ENCODE results near the gene GRM4. TPM values are rescaled to one million over a fixed set of nuclear protein-coding genes. Genes with fewer than 3 reads are reported as not detected.

Gene GRM4
- total RNA-seq, 1 experiment from 2014 or later: not detected

DNA sequence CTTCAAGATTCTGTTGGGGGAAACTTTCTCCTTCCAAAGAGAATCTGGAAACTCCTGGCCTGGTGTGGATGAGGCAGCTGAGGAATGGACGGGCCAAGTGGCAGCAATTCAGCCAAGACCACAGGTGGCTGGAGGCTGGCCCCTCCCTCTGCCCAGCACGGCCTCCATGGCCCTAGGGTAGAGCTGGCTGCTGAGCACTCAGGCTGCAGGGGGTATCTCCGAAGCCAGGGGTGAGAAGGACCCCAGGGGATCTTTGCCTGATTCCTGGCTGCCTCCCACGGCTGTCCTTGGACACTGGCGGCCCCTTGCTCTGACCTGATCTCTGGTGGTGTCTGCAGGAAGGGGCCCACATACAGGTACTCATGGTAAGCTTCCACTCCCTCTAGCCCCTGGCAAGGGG lies 39.0 kb downstream of the GRM4 start:
- H3K27ac Mint-ChIP-seq (ENCODE audit: unreplicated experiment): no peak overlapping the region
- H3K27me3 Mint-ChIP-seq (ENCODE audit: unreplicated experiment): peaks cover 100% of the 10 kb centered on the region
- CTCF ChIA-PET: interaction anchor here (0.6 kb wide), 1 partner anchor 25 kb away, joined by 3 read pairs; no protein-coding TSS in a partner anchor
- H3K4me1 Mint-ChIP-seq (ENCODE audit: low read depth, unreplicated experiment): no peaks in the 10 kb centered on the region
- DNase-seq: no peak
- BruUV-seq (replicated peaks): no TSS peak
- intact Hi-C loops (cut with micrococcal nuclease; ENCODE audit: unreplicated experiment): no loop called here
- H3K36me3 Mint-ChIP-seq (ENCODE audit: insufficient read depth, unreplicated experiment): no peaks in the 10 kb centered on the region
- TF ChIP-seq, protein P1, sequence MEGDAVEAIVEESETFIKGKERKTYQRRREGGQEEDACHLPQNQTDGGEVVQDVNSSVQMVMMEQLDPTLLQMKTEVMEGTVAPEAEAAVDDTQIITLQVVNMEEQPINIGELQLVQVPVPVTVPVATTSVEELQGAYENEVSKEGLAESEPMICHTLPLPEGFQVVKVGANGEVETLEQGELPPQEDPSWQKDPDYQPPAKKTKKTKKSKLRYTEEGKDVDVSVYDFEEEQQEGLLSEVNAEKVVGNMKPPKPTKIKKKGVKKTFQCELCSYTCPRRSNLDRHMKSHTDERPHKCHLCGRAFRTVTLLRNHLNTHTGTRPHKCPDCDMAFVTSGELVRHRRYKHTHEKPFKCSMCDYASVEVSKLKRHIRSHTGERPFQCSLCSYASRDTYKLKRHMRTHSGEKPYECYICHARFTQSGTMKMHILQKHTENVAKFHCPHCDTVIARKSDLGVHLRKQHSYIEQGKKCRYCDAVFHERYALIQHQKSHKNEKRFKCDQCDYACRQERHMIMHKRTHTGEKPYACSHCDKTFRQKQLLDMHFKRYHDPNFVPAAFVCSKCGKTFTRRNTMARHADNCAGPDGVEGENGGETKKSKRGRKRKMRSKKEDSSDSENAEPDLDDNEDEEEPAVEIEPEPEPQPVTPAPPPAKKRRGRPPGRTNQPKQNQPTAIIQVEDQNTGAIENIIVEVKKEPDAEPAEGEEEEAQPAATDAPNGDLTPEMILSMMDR (IDR thresholded peaks at IDR 0.05; ENCODE audit: unreplicated experiment): no peak
- H3K9me3 Mint-ChIP-seq (ENCODE audit: low read depth, unreplicated experiment): no peaks in the 10 kb centered on the region
- H3K4me3 Mint-ChIP-seq (ENCODE audit: low read depth, unreplicated experiment): no peak overlapping the region

DNA sequence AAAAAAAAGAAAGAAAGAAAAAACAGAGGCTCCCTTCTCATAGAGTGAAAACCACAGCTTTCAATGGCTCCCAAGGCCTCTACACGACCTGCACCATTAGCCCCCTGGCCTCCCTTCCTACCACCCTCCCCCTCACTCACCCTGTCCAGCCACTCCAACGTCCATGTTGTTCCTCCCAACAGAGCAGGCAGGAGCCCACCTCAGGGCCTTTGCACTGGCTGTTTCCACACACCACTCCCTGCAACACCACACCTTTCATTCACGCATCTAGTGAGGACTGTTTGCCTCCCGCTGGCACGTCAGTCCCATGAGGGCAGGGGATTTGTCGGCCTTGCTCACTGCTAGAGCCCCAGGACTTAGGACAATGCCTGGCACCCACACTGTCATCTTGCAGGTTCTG lies 39.5 kb downstream of the GRM4 start:
- CTCF ChIA-PET: interaction anchor here (0.6 to 0.7 kb wide), 2 partner anchors 25 to 1681 kb away, joined by 3 to 7 read pairs; no protein-coding TSS in a partner anchor
- no peaks in the 10 kb centered on the region for H3K4me1 Mint-ChIP-seq (ENCODE audit: low read depth, unreplicated experiment)
- DNase-seq: no peak
- BruUV-seq (replicated peaks): no TSS peak
- intact Hi-C loops (cut with micrococcal nuclease; ENCODE audit: unreplicated experiment): no loop called here
- no peak overlapping the region for H3K4me3 Mint-ChIP-seq (ENCODE audit: low read depth, unreplicated experiment)
- peaks cover 100% of the 10 kb centered on the region for H3K27me3 Mint-ChIP-seq (ENCODE audit: unreplicated experiment)
- TF ChIP-seq, protein P1 (IDR thresholded peaks at IDR 0.05; ENCODE audit: unreplicated experiment): no peak
- H3K36me3 Mint-ChIP-seq (ENCODE audit: insufficient read depth, unreplicated experiment): no peaks in the 10 kb centered on the region
- H3K9me3 Mint-ChIP-seq (ENCODE audit: low read depth, unreplicated experiment): no peaks in the 10 kb centered on the region
- no peak overlapping the region for H3K27ac Mint-ChIP-seq (ENCODE audit: unreplicated experiment)

DNA sequence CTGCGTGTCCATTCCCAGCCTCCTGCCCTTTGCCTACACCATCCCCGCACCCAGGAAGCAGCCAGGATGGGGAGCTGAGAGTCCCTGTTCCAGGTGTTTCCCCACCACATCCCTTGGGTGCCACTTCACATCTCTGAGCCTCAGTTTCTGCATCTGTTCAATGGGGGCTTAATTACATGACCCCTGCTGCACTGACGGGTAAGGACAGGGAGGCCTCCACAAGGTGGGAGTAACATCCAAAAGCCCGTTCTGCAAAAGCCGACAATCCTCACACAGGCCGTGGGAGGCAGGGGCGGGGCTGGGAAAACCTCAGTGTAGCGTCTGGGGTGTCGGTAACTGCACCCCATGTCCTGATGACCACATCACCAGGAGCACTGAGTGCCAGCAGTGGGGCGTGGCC lies 41.3 kb downstream of the GRM4 start:
- Mint-ChIP-seq H3K4me1 (ENCODE audit: low read depth, unreplicated experiment) (no peaks in the 10 kb centered on the region), H3K36me3 (ENCODE audit: insufficient read depth, unreplicated experiment) (no peaks in the 10 kb centered on the region), H3K4me3 (ENCODE audit: low read depth, unreplicated experiment) (no peak overlapping the region), H3K9me3 (ENCODE audit: low read depth, unreplicated experiment) (no peaks in the 10 kb centered on the region), H3K27ac (ENCODE audit: unreplicated experiment) (no peak overlapping the region), H3K27me3 (ENCODE audit: unreplicated experiment) (peaks cover 100% of the 10 kb centered on the region)
- BruUV-seq (replicated peaks): no TSS peak
- intact Hi-C loops (cut with micrococcal nuclease; ENCODE audit: unreplicated experiment): no loop called here
- TF ChIP-seq, protein P1 (IDR thresholded peaks at IDR 0.05; ENCODE audit: unreplicated experiment): no peak
- CTCF ChIA-PET: no interaction called here
- no peak for DNase-seq

- intact Hi-C loops (cut with micrococcal nuclease; ENCODE audit: unreplicated experiment): no loop called here
- DNase-seq: no peak
- no peak overlapping the region for H3K27ac Mint-ChIP-seq (ENCODE audit: unreplicated experiment)
- H3K36me3 Mint-ChIP-seq (ENCODE audit: insufficient read depth, unreplicated experiment): no peaks in the 10 kb centered on the region
- TF ChIP-seq, protein P1 (IDR thresholded peaks at IDR 0.05; ENCODE audit: unreplicated experiment): no peak
- peaks cover 100% of the 10 kb centered on the region for H3K27me3 Mint-ChIP-seq (ENCODE audit: unreplicated experiment)
- BruUV-seq (replicated peaks): no TSS peak
- H3K4me1 Mint-ChIP-seq (ENCODE audit: low read depth, unreplicated experiment): no peaks in the 10 kb centered on the region
- no peak overlapping the region for H3K4me3 Mint-ChIP-seq (ENCODE audit: low read depth, unreplicated experiment)
- no peaks in the 10 kb centered on the region for H3K9me3 Mint-ChIP-seq (ENCODE audit: low read depth, unreplicated experiment)
- CTCF ChIA-PET: interaction anchor here (0.6 to 1.2 kb wide), 2 partner anchors 24 to 123 kb away, joined by 3 to 6 read pairs; no protein-coding TSS in a partner anchor
Observed at GRCh38 chr6:34104186-34104585, 41.7 kb downstream of the GRM4 start.
